ENCODE data around the gene ATP9B. TPM values are rescaled to one million over a fixed set of nuclear protein-coding genes. Genes with fewer than 3 reads are reported as not detected.

Gene ATP9B
- total RNA-seq, 1 experiment from 2014 or later, result 20.9 TPM

DNA sequence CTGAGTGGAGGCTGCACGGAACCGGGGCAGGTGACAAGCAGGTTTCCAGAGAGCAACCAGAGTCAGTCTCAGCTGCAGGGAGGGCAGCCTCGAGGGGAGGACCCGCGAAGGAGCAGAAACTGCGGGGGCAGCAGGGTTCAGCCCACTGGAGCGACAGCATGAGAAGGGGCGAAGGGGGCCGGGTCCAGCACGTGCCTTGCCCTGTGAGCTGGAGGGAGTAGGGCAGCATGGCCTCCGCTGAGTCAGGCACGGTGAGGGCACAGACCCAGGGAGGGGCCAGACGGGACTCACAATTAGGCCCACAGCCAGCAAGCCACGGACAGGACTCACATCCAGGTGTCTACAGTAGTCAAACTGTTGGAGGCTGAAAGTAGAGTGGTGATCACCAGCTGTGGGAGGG, 22.7 kb upstream of the ATP9B start:
- Histone ChIP-seq H3T11ph (ENCODE audit: low read length) (no peak overlapping the region), H3K23me2 (ENCODE audit: insufficient read length, low read depth, low read length, poor library complexity, severe bottlenecking) (no peaks in the 10 kb centered on the region), H3K4ac (ENCODE audit: low read depth, low read length) (no peak overlapping the region), H3K79me1 (ENCODE audit: insufficient read depth, low read depth, low read length, poor library complexity, severe bottlenecking) (no peaks in the 10 kb centered on the region), H3K27ac (ENCODE audit: insufficient read length, low read depth, low read length) (no peak overlapping the region), H3K79me2 (ENCODE audit: insufficient read depth, low read length) (no peaks in the 10 kb centered on the region), H2BK120ac (ENCODE audit: low read depth, low read length, poor library complexity, severe bottlenecking) (no peak overlapping the region), H3K14ac (ENCODE audit: insufficient read depth, low read length) (no peak overlapping the region; the same call in 1 of the 2 replicates), H3K9me3 (ENCODE audit: control insufficient read depth, low read depth, low read length) (no peaks in the 10 kb centered on the region), H3K18ac (ENCODE audit: insufficient read length, low read depth, low read length) (no peak overlapping the region), H2AFZ (ENCODE audit: low read length) (no peak overlapping the region), H4K91ac (ENCODE audit: insufficient read length, low read depth, low read length) (no peak overlapping the region), H3K9ac (ENCODE audit: extremely low read depth, insufficient read length, low read length) (no peak overlapping the region), H4K8ac (replicated peaks; ENCODE audit: insufficient read length, low read depth, low read length) (no peak overlapping the region), H2BK5ac (ENCODE audit: insufficient read length, low read length) (no peak overlapping the region), H3K4me2 (ENCODE audit: insufficient read depth, insufficient read length, low read length) (no peak overlapping the region), H4K5ac (ENCODE audit: insufficient read length, low read depth, low read length) (no peak overlapping the region), H3K4me1 (ENCODE audit: insufficient read depth, low read length) (no peaks in the 10 kb centered on the region), H2BK20ac (ENCODE audit: low read depth, low read length, poor library complexity, severe bottlenecking) (no peak overlapping the region), H3K27me3 (ENCODE audit: insufficient read depth, low read length) (no peaks in the 10 kb centered on the region), H2BK15ac (ENCODE audit: low read depth, low read length) (no peak overlapping the region), H3K23ac (ENCODE audit: insufficient read length, low read depth, low read length) (no peak overlapping the region), H2AK5ac (ENCODE audit: insufficient read length, low read length) (no peak overlapping the region), H4K20me1 (ENCODE audit: control insufficient read depth, insufficient read depth, insufficient read length) (no peaks in the 10 kb centered on the region), H3K56ac (ENCODE audit: insufficient read length, low read depth, low read length) (no peak overlapping the region), H2BK12ac (ENCODE audit: insufficient read length, low read depth, low read length) (no peak overlapping the region)
- H3K4me1 Mint-ChIP-seq, result peaks cover 0 to 9% of the 10 kb centered on the region in 2 experiments; a peak in 2 of 4 replicates
- WGBS (ENCODE audit: extremely low coverage, insufficient read length, low lambda C conversion rate), result no CpG with 5 or more reads among the region's 14 CpGs
- H3K27me3 Mint-ChIP-seq (ENCODE audit: low read depth), result peaks cover 6% of the 10 kb centered on the region; the same call in 1 of the 2 replicates
- H3K9me3 Mint-ChIP-seq, result peaks cover 7 to 8% of the 10 kb centered on the region in 2 experiments; a peak in 4 of 5 replicates
- DNase-seq, result no peak
- H3K36me3 Mint-ChIP-seq (ENCODE audit: insufficient read depth in 1 of 3, low read depth in 3 of 3), result peaks cover 0 to 4% (median 0%) of the 10 kb centered on the region in 3 experiments; a peak in 2 of 7 replicates
- no peak overlapping the region for H3K4me3 Mint-ChIP-seq
- H3K27ac Mint-ChIP-seq, result no peak overlapping the region
- TF ChIP-seq, protein P1, sequence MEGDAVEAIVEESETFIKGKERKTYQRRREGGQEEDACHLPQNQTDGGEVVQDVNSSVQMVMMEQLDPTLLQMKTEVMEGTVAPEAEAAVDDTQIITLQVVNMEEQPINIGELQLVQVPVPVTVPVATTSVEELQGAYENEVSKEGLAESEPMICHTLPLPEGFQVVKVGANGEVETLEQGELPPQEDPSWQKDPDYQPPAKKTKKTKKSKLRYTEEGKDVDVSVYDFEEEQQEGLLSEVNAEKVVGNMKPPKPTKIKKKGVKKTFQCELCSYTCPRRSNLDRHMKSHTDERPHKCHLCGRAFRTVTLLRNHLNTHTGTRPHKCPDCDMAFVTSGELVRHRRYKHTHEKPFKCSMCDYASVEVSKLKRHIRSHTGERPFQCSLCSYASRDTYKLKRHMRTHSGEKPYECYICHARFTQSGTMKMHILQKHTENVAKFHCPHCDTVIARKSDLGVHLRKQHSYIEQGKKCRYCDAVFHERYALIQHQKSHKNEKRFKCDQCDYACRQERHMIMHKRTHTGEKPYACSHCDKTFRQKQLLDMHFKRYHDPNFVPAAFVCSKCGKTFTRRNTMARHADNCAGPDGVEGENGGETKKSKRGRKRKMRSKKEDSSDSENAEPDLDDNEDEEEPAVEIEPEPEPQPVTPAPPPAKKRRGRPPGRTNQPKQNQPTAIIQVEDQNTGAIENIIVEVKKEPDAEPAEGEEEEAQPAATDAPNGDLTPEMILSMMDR (conservative IDR thresholded peaks at IDR 0.05), result no peak
